H1 (cell line): ENCODE results near the gene ZXDC. TPM values are rescaled to one million over a fixed set of nuclear protein-coding genes. Genes with fewer than 3 reads are reported as not detected.

ENCODE experiments used
- CTCF ChIA-PET: fragments of 300-600 bp; sonication (Branson Sonifier 250); formaldehyde crosslinking; loops from one replicate; lab custom pipeline; 2021; ENCODE audit not compliant: partially characterized antibody; lab: Charles Lee
- POLR2A ChIA-PET: fragments of 300-600 bp; sonication (Branson Sonifier 250); formaldehyde crosslinking; loops from one replicate; lab custom pipeline; 2021; ENCODE audit warnings: inconsistent platforms; ENCODE audit not compliant: partially characterized antibody; lab: Charles Lee
- DNase-seq, 2 experiments: peaks; one replicate each; pipeline versions ENCODE4 v3.0.0 to v3.0.0-alpha.2; 2010 to 2022; ENCODE audit warnings: low spot score in 2 of 2, low read depth in 1 of 2, mixed read lengths in 1 of 2
- FAIRE-seq: peaks from 2 replicates; lab custom pipeline; 2011; peaks lifted over from hg19 to GRCh38; lab: Jason Lieb, UNC
- H2AFZ ChIP-seq: 2 replicates; pipeline ENCODE4 v1.8.1; 2012; ENCODE audit warnings: low read length, inconsistent platforms
- H2AK5ac ChIP-seq: 2 replicates; pipeline ENCODE4 v1.6.1; 2013; ENCODE audit warnings: low read depth, low read length
- H2BK120ac ChIP-seq: replicated peaks from 2 replicates; pipeline ENCODE3; 2013; ENCODE audit warnings: low read depth, low read length, inconsistent platforms
- H2BK12ac ChIP-seq: 2 replicates; pipeline ENCODE4 v1.6.1; 2013; ENCODE audit warnings: low read depth, low read length
- H2BK15ac ChIP-seq: 2 replicates; pipeline ENCODE4 v1.6.1; 2013; ENCODE audit warnings: low read length
- H2BK20ac ChIP-seq: 2 replicates; pipeline ENCODE4 v1.6.1; 2013; ENCODE audit warnings: low read length
- H2BK5ac ChIP-seq: 2 replicates; pipeline ENCODE4 v1.6.1; 2013; ENCODE audit warnings: low read depth, low read length
- H3K14ac ChIP-seq: 2 replicates; pipeline ENCODE4 v1.6.1; 2013; ENCODE audit warnings: inconsistent platforms; ENCODE audit not compliant: insufficient read length
- H3K18ac ChIP-seq: 2 replicates; pipeline ENCODE4 v1.6.1; 2013; ENCODE audit warnings: low read length; ENCODE audit errors: extremely low read depth
- H3K23ac ChIP-seq: 2 replicates; pipeline ENCODE4 v1.6.1; 2013; ENCODE audit warnings: inconsistent platforms; ENCODE audit not compliant: insufficient read length
- H3K23me2 ChIP-seq: 2 replicates; pipeline ENCODE4 v1.6.1; 2013; ENCODE audit warnings: low read depth, low read length
- H3K27ac ChIP-seq: 2 replicates; pipeline ENCODE4 v1.6.1; 2011; ENCODE audit warnings: low read depth, low read length, inconsistent platforms
- H3K27me3 ChIP-seq, 4 experiments: replicated peaks in 1 of 4; 1 replicate in 1 of 4; 2 replicates in 3 of 4; pipeline versions ENCODE4 v1.6.1 to v1.8.1; 2011 to 2013; ENCODE audit warnings: low read length in 3 of 4, mild to moderate bottlenecking in 3 of 4, inconsistent platforms in 2 of 4, mixed read lengths in 2 of 4, moderate library complexity in 1 of 4; ENCODE audit not compliant: control insufficient read depth in 3 of 4, insufficient read depth in 3 of 4; ENCODE audit errors: extremely low read depth in 1 of 4
- H3K36me3 ChIP-seq, 4 experiments: 2 replicates each; pipeline versions ENCODE4 v1.6.1 to v1.8.1; 2011 to 2013; ENCODE audit warnings: mild to moderate bottlenecking in 4 of 4, low read length in 3 of 4, moderate library complexity in 2 of 4, control low read depth in 1 of 4, inconsistent platforms in 1 of 4; ENCODE audit not compliant: insufficient read depth in 4 of 4, control insufficient read depth in 2 of 4
- H3K4ac ChIP-seq: replicated peaks from 2 replicates; pipeline ENCODE3; 2013; ENCODE audit warnings: low read length, low read depth, mixed read lengths, inconsistent platforms; ENCODE audit not compliant: insufficient read length
- H3K4me1 ChIP-seq, 4 experiments: replicated peaks in 1 of 4; 1 replicate in 1 of 4; 2 replicates in 3 of 4; pipeline versions ENCODE4 v1.6.1 to v1.8.1; 2011 to 2013; ENCODE audit warnings: low read length in 3 of 4, inconsistent platforms in 2 of 4, mixed read lengths in 1 of 4; ENCODE audit not compliant: insufficient read depth in 4 of 4, control insufficient read depth in 3 of 4
- H3K4me2 ChIP-seq, 2 experiments: 2 replicates each; pipeline versions ENCODE4 v1.6.1 to v1.8.1; 2011 to 2013; ENCODE audit warnings: low read depth in 2 of 2, low read length in 2 of 2, control low read depth in 1 of 2, inconsistent platforms in 1 of 2, mild to moderate bottlenecking in 1 of 2; ENCODE audit not compliant: insufficient read depth in 1 of 2
- H3K4me3 ChIP-seq, 4 experiments: fragments of 200-600, 300-600 bp in 1 of 4; sonication (generic), shearing (Covaris generic), sonication (Bioruptor Twin) in 1 of 4; 2 replicates each; pipeline versions ENCODE4 v1.5.1 to v1.8.1; 2011 to 2016; ENCODE audit warnings: low read length in 4 of 4, low read depth in 3 of 4, control low read depth in 2 of 4, inconsistent platforms in 2 of 4, mild to moderate bottlenecking in 2 of 4, mixed read lengths in 1 of 4, moderate library complexity in 1 of 4; ENCODE audit not compliant: insufficient read depth in 2 of 4; ENCODE audit errors: extremely low read depth in 1 of 4
- H3K56ac ChIP-seq: replicated peaks from 2 replicates; pipeline ENCODE3; 2013; ENCODE audit warnings: low read depth, mild to moderate bottlenecking, mixed read lengths, low read length, inconsistent platforms; ENCODE audit not compliant: insufficient read length
- H3K79me1 ChIP-seq: 2 replicates; pipeline ENCODE4 v1.6.1; 2013; ENCODE audit warnings: low read depth, low read length, control low read depth
- H3K79me2 ChIP-seq, 2 experiments: 2 replicates each; pipeline versions ENCODE4 v1.6.1 to v1.8.1; 2012 to 2013; ENCODE audit warnings: low read length in 2 of 2, mild to moderate bottlenecking in 2 of 2, inconsistent platforms in 1 of 2; ENCODE audit not compliant: insufficient read depth in 2 of 2, control insufficient read depth in 1 of 2
- H3K9ac ChIP-seq, 4 experiments: replicated peaks in 1 of 4; 1 replicate in 1 of 4; 2 replicates in 3 of 4; pipeline versions ENCODE4 v1.6.1 to v1.8.1; 2011 to 2013; ENCODE audit warnings: low read depth in 3 of 4, low read length in 3 of 4, control low read depth in 2 of 4, mild to moderate bottlenecking in 2 of 4, moderate library complexity in 2 of 4, inconsistent platforms in 1 of 4; ENCODE audit errors: extremely low read depth in 1 of 4
- H3K9me3 ChIP-seq, 2 experiments: 2 replicates each; pipeline versions ENCODE4 v1.6.1 to v1.8.1; 2012 to 2013; ENCODE audit warnings: mild to moderate bottlenecking in 2 of 2, moderate library complexity in 2 of 2, control low read depth in 1 of 2, inconsistent platforms in 1 of 2, low read depth in 1 of 2, low read length in 1 of 2, mixed read lengths in 1 of 2; ENCODE audit not compliant: insufficient read depth in 2 of 2
- H4K20me1 ChIP-seq, 2 experiments: replicated peaks in 1 of 2; 2 replicates each; pipeline versions ENCODE3 to v1.8.1; 2011 to 2013; ENCODE audit warnings: inconsistent platforms in 2 of 2, low read length in 2 of 2, mild to moderate bottlenecking in 1 of 2; ENCODE audit not compliant: insufficient read depth in 2 of 2, control insufficient read depth in 1 of 2
- H4K5ac ChIP-seq: 2 replicates; pipeline ENCODE4 v1.6.1; 2013; ENCODE audit warnings: low read length, low read depth, mixed read lengths, inconsistent platforms; ENCODE audit not compliant: insufficient read length
- H4K8ac ChIP-seq: 2 replicates; pipeline ENCODE4 v1.8.0; 2013; ENCODE audit warnings: mild to moderate bottlenecking, moderate library complexity, low read length, inconsistent platforms; ENCODE audit not compliant: insufficient read depth; ENCODE audit errors: extremely low read depth
- H4K91ac ChIP-seq: replicated peaks from 2 replicates; pipeline ENCODE3; 2013; ENCODE audit warnings: low read length, mixed read lengths, inconsistent platforms; ENCODE audit not compliant: insufficient read length
- BACH1 ChIP-seq: IDR thresholded peaks from 2 replicates; pipeline ENCODE4 v1.6.1; 2012; ENCODE audit warnings: low read length, improper control_type of control experiment
- BRCA1 ChIP-seq: IDR thresholded peaks from 2 replicates; pipeline ENCODE4 v1.6.1; 2012; ENCODE audit warnings: low read depth, low read length, improper control_type of control experiment
- CEBPB ChIP-seq: IDR thresholded peaks from 2 replicates; pipeline ENCODE4 v1.6.1; 2012; ENCODE audit warnings: low read depth, low read length
- CHD1 ChIP-seq: IDR thresholded peaks from 2 replicates; pipeline ENCODE4 v1.6.1; 2012; ENCODE audit warnings: low read depth, low read length, improper control_type of control experiment
- CHD2 ChIP-seq: IDR thresholded peaks from 2 replicates; pipeline ENCODE4 v1.6.1; 2012; ENCODE audit warnings: low read length, improper control_type of control experiment
- CREB1 ChIP-seq: IDR thresholded peaks from 2 replicates; pipeline ENCODE4 v1.6.1; 2012; ENCODE audit warnings: inconsistent platforms
- CTCF ChIP-seq, 3 experiments: IDR thresholded peaks; 1 replicate in 2 of 3; 2 replicates in 1 of 3; pipeline versions ENCODE4 v1.5.1 to v1.6.1; 2011; ENCODE audit warnings: low read length in 3 of 3, mild to moderate bottlenecking in 3 of 3, inconsistent platforms in 2 of 3, low read depth in 1 of 3, moderate library complexity in 1 of 3; ENCODE audit not compliant: insufficient read depth in 1 of 3; ENCODE audit errors: control extremely low read depth in 1 of 3
- FOSL1 ChIP-seq: IDR thresholded peaks from 2 replicates; pipeline ENCODE4 v1.6.1; 2011; ENCODE audit warnings: mild to moderate bottlenecking, low read depth, low read length, moderate library complexity; ENCODE audit not compliant: insufficient read depth
- GABPA ChIP-seq: IDR thresholded peaks from 2 replicates; pipeline ENCODE4 v1.6.1; 2011; ENCODE audit warnings: mild to moderate bottlenecking, low read length, moderate library complexity, borderline replicate concordance; ENCODE audit not compliant: insufficient read depth
- POLR2A ChIP-seq, 2 experiments: IDR thresholded peaks; 1 replicate in 1 of 2; 2 replicates in 1 of 2; pipeline ENCODE4 v1.6.1; 2011; ENCODE audit warnings: low read depth in 2 of 2, low read length in 2 of 2, mild to moderate bottlenecking in 2 of 2; ENCODE audit errors: control extremely low read depth in 1 of 2
- POLR2AphosphoS5 ChIP-seq: IDR thresholded peaks from 2 replicates; pipeline ENCODE4 v1.6.1; 2011; ENCODE audit warnings: low read depth, low read length
- WGBS, 2 experiments: shearing (Covaris generic) in 1 of 2; methylation state at CpG; one replicate each; pipeline versions ENCODE4 v1.1.6 to v1.1.7; 2013 to 2015; ENCODE audit warnings: low lambda C conversion rate in 2 of 2, mixed read lengths in 2 of 2, inconsistent platforms in 1 of 2, low coverage in 1 of 2, missing lambda C conversion rate in 1 of 2; ENCODE audit not compliant: insufficient replicate concordance in 2 of 2, insufficient coverage in 1 of 2, insufficient read length in 1 of 2; ENCODE audit errors: extremely low coverage in 1 of 2, missing lambda C conversion rate in 1 of 2; 5-methylcytosine and 5-hydroxymethylcytosine counted together
- polyA plus RNA-seq, 7 experiments: library from polyadenylated mRNA; depleted of rRNA in 3 of 7; stranded (reverse) in 5 of 7; unstranded in 2 of 7; fragments of >200 nt in 5 of 7; fragments of 200-250 nt in 2 of 7; gene quantifications; 1 replicate in 5 of 7; 2 replicates in 1 of 7; 4 replicates in 1 of 7; pipeline versions ENCODE4 v1.2.1 to v1.2.3, GENCODE V29; 2011 to 2013; ENCODE audit warnings: missing spikeins in 2 of 7, mixed read lengths in 2 of 7
- total RNA-seq: library from RNA; stranded (reverse); fragmentation: NEBNext Ultra II Directional; extraction: Animal tissue kit (Norgen Biotek cat#: 25700); gene quantifications from 2 replicates; pipeline ENCODE4 v1.2.1, GENCODE V29; 2021
- TF ChIP-seq, protein P1 (sequence below): IDR thresholded peaks from 2 replicates; pipeline ENCODE4 v1.6.1; 2012; ENCODE audit warnings: inconsistent platforms

Gene ZXDC
- total and polyA plus RNA-seq, 2 of the 8 experiments (the other 6 are each of a cell fraction or from before 2014, with no cell fraction given): 12.7 to 24.3 TPM

DNA sequence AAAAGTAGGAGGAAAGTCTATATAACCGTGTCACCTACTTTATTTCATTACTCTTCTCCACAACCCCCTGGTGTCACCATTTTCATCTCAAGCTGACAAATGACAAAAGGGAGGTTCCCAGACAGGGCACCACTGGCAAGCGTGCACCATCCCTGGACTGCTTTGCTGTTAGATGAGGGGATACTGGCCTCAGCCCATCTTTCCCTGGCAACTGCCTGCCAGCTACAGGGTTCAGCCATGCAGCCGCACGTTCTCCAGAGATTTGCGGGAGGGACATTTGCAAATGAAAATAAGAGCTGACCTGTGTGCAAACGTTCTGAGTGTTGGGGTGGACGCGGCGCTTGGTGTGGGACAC, 41.2 kb upstream of the ZXDC start:
- Histone ChIP-seq H3K14ac (no peak overlapping the region), H4K8ac (no peak overlapping the region), H3K18ac (no peak overlapping the region), H2AFZ (no peak overlapping the region), H3K4ac (no peak overlapping the region), H2BK12ac (no peak overlapping the region), H2AK5ac (no peak overlapping the region), H3K9me3 (no peaks in the 10 kb centered on the region), H4K91ac (no peak overlapping the region), H2BK20ac (no peak overlapping the region), H3K27ac (no peak overlapping the region), H3K4me3 (no peak overlapping the region), H4K20me1 (no peaks in the 10 kb centered on the region), H2BK15ac (no peak overlapping the region), H3K36me3 (no peaks in the 10 kb centered on the region), H4K5ac (no peak overlapping the region), H3K56ac (no peak overlapping the region), H2BK120ac (no peak overlapping the region), H3K4me2 (no peak overlapping the region), H2BK5ac (no peak overlapping the region), H3K79me2 (no peaks in the 10 kb centered on the region), H3K4me1 (no peaks in the 10 kb centered on the region; a peak in 1 of 7 replicates), H3K27me3 (no peaks in the 10 kb centered on the region), H3K23ac (no peak overlapping the region), H3K9ac (no peak overlapping the region), H3K23me2 (no peaks in the 10 kb centered on the region; the same call in 1 of the 2 replicates), H3K79me1 (no peaks in the 10 kb centered on the region)
- DNase-seq (no peak), FAIRE-seq (no peak)
- no peak for TF ChIP-seq CHD1
- no peak for TF ChIP-seq CHD2
- no peak for TF ChIP-seq BRCA1
- TF ChIP-seq CEBPB: no peak
- TF ChIP-seq FOSL1: no peak
- TF ChIP-seq CTCF (IDR thresholded peaks at IDR 0.05; ENCODE audit: control extremely low read depth in 1 of 3, insufficient read depth in 1 of 3, low read depth in 1 of 3, low read length in 3 of 3): no peak
- TF ChIP-seq CREB1: no peak
- TF ChIP-seq POLR2A (IDR thresholded peaks at IDR 0.05; ENCODE audit: control extremely low read depth in 1 of 2, low read depth in 2 of 2, low read length in 2 of 2): no peak
- no peak for TF ChIP-seq GABPA
- TF ChIP-seq, protein P1, sequence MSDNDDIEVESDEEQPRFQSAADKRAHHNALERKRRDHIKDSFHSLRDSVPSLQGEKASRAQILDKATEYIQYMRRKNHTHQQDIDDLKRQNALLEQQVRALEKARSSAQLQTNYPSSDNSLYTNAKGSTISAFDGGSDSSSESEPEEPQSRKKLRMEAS: no peak
- no peak for TF ChIP-seq POLR2AphosphoS5
- no peak for TF ChIP-seq BACH1
- ChIA-PET CTCF (interaction anchor here (0.8 kb wide), 1 partner anchor 143 kb away, joined by 3 read pairs; no protein-coding TSS in a partner anchor), POLR2A (no interaction called here)
- WGBS, 2 experiments: 94% methylated on average over 9 of the region's 9 CpGs; no CpG with 5 or more reads in 1 of the 2 experiments
